Natural killer cell (primary cell): ENCODE data around the gene IKZF5. TPM values are rescaled to one million over a fixed set of nuclear protein-coding genes. Genes with fewer than 3 reads are reported as not detected.
A peak's percentile ranks its signal among the peaks of the same experiment; 100 is the strongest.

Experiments
- ATAC-seq, 3 donors: fragments of 150-1000 bp in 2 of 3; fragments of 200-7000 bp in 1 of 3; cut with Tn5 transposase; 1 replicate in 1 of 3; 2 replicates in 2 of 3; pipeline ENCODE4 v1.10.0; 2021; ENCODE audit warnings: mild to moderate bottlenecking in 2 of 3, moderate library complexity in 2 of 3
- DNase-seq, 2 donors: peaks; one replicate each; pipeline versions ENCODE4 v3.0.0 to v3.0.0-alpha.2; 2013 to 2021; ENCODE audit warnings: mixed read lengths in 1 of 2
- H3K27ac ChIP-seq: one replicate; pipeline ENCODE4 v1.5.1; 2013; ENCODE audit warnings: mild to moderate bottlenecking, low read length
- H3K27me3 ChIP-seq: one replicate; pipeline ENCODE4 v1.6.1; 2013; ENCODE audit warnings: low read length; ENCODE audit not compliant: control insufficient read depth, insufficient read depth
- H3K36me3 ChIP-seq: one replicate; pipeline ENCODE4 v1.6.1; 2013; ENCODE audit warnings: low read length; ENCODE audit not compliant: control insufficient read depth, insufficient read depth
- H3K4me1 ChIP-seq: one replicate; pipeline ENCODE4 v1.6.1; 2013; ENCODE audit warnings: low read length; ENCODE audit not compliant: control insufficient read depth, insufficient read depth
- H3K4me3 ChIP-seq: one replicate; pipeline ENCODE4 v1.5.1; 2013; ENCODE audit warnings: low read length
- H3K9me3 ChIP-seq: one replicate; pipeline ENCODE4 v1.6.1; 2013; ENCODE audit warnings: low read length; ENCODE audit not compliant: control insufficient read depth, insufficient read depth
- H3K27ac Mint-ChIP-seq, 2 donors: one replicate each; pipeline ENCODE4 v1.8.0; 2022; ENCODE audit warnings: mild to moderate bottlenecking in 2 of 2, mixed read lengths in 2 of 2, moderate library complexity in 1 of 2
- H3K27me3 Mint-ChIP-seq, 2 donors: one replicate each; pipeline ENCODE4 v1.8.0; 2022; ENCODE audit warnings: low read depth in 2 of 2, mixed read lengths in 2 of 2
- H3K36me3 Mint-ChIP-seq: one replicate; pipeline ENCODE4 v1.8.0; 2022; ENCODE audit warnings: mixed read lengths
- H3K4me1 Mint-ChIP-seq, 2 donors: one replicate each; pipeline ENCODE4 v1.8.0; 2022; ENCODE audit warnings: mixed read lengths in 2 of 2
- H3K4me3 Mint-ChIP-seq: one replicate; pipeline ENCODE4 v1.8.0; 2022; ENCODE audit warnings: mild to moderate bottlenecking, moderate library complexity, mixed read lengths
- H3K9me3 Mint-ChIP-seq, 2 donors: one replicate each; pipeline ENCODE4 v1.8.0; 2022; ENCODE audit warnings: mixed read lengths in 2 of 2
- CTCF ChIP-seq: fragments of 200-600 bp; IDR thresholded peaks from one replicate; pipeline ENCODE4 v1.8.0; 2022; ENCODE audit warnings: antibody characterized with exemption
- WGBS: methylation state at CpG from one replicate; pipeline ENCODE4 v1.1.7; 2013; ENCODE audit warnings: missing lambda C conversion rate; ENCODE audit not compliant: insufficient coverage; 5-methylcytosine and 5-hydroxymethylcytosine counted together
- intact Hi-C: fragments of 100-400 bp; cut with micrococcal nuclease; formaldehyde crosslinking; loops from one replicate; pipeline ENCODE4 v1.14.2; 2022
- total RNA-seq, 4 donors: library from RNA; stranded (reverse); fragments of 120-200 nt in 1 of 4; gene quantifications; one replicate each; pipeline versions ENCODE4 v1.2.3 to v1.2.4, GENCODE V29; 2013 to 2022

Gene IKZF5
- total RNA-seq, 3 donors from 2014 or later (not counting 1 experiment from before 2014, with no cell fraction given), result 40.3 to 65.0 (median 51.8) TPM

GRCh38 chr10:122990278-122990677, 18.3 kb downstream of the IKZF5 start:
- H3K36me3 ChIP-seq, result peaks cover 33% of the 10 kb centered on the region
- H3K9me3 ChIP-seq, result no peaks in the 10 kb centered on the region
- no peak for TF ChIP-seq CTCF
- H3K4me3 ChIP-seq, result no peak overlapping the region
- ATAC-seq (no peak), DNase-seq (no peak)
- Mint-ChIP-seq H3K9me3 (no peaks in the 10 kb centered on the region), H3K4me1 (no peaks in the 10 kb centered on the region), H3K4me3 (no peak overlapping the region), H3K27me3 (no peaks in the 10 kb centered on the region), H3K27ac (peak overlapping the region; percentile 10 to 49), H3K36me3 (peaks cover 5% of the 10 kb centered on the region)
- intact Hi-C loops, result no loop called here
- no peak overlapping the region for H3K27ac ChIP-seq
- H3K27me3 ChIP-seq, result no peaks in the 10 kb centered on the region
- WGBS, result 87% methylated on average over 4 of the region's 5 CpGs
- no peaks in the 10 kb centered on the region for H3K4me1 ChIP-seq

GRCh38 chr10:122988501-122988900, 20.1 kb downstream of the IKZF5 start:
- Mint-ChIP-seq H3K4me1 (no peaks in the 10 kb centered on the region), H3K27me3 (no peaks in the 10 kb centered on the region), H3K27ac (no peak overlapping the region), H3K9me3 (no peaks in the 10 kb centered on the region), H3K36me3 (peaks cover 5% of the 10 kb centered on the region), H3K4me3 (no peak overlapping the region)
- intact Hi-C loops, result no loop called here
- no peak for TF ChIP-seq CTCF
- H3K4me3 ChIP-seq, result no peak overlapping the region
- no peaks in the 10 kb centered on the region for H3K9me3 ChIP-seq
- WGBS, result no CpG with 5 or more reads among the region's 2 CpGs
- no peak for DNase-seq
- peaks cover 17% of the 10 kb centered on the region for H3K36me3 ChIP-seq
- no peak overlapping the region for H3K27ac ChIP-seq
- ATAC-seq, result no peak
- no peaks in the 10 kb centered on the region for H3K4me1 ChIP-seq
- no peaks in the 10 kb centered on the region for H3K27me3 ChIP-seq

- Histone ChIP-seq H3K36me3 (peaks cover 2% of the 10 kb centered on the region), H3K4me1 (no peaks in the 10 kb centered on the region), H3K9me3 (no peaks in the 10 kb centered on the region), H3K4me3 (no peak overlapping the region), H3K27me3 (no peaks in the 10 kb centered on the region), H3K27ac (no peak overlapping the region)
- no peak for TF ChIP-seq CTCF
- Mint-ChIP-seq H3K27ac (no peak overlapping the region), H3K9me3 (no peaks in the 10 kb centered on the region), H3K4me1 (peaks cover 1% of the 10 kb centered on the region in 2 donors), H3K36me3 (peaks cover 5% of the 10 kb centered on the region), H3K4me3 (no peak overlapping the region), H3K27me3 (no peaks in the 10 kb centered on the region)
- WGBS, result 97% methylated on average over 5 of the region's 6 CpGs
- intact Hi-C loops, result no loop called here
- DNase-seq (no peak), ATAC-seq (no peak)
Observed at GRCh38 chr10:122986335-122986734, 22.3 kb downstream of the IKZF5 start.

- peaks cover 1% of the 10 kb centered on the region for H3K36me3 ChIP-seq
- intact Hi-C loops, result no loop called here
- H3K36me3 Mint-ChIP-seq, result peaks cover 5% of the 10 kb centered on the region
- H3K27me3 Mint-ChIP-seq, result no peaks in the 10 kb centered on the region
- WGBS, result 96% methylated on average over 2 of the region's 2 CpGs
- no peak for TF ChIP-seq CTCF
- no peak for DNase-seq
- no peak overlapping the region for H3K27ac Mint-ChIP-seq
- H3K27ac ChIP-seq, result no peak overlapping the region
- peaks cover 8% of the 10 kb centered on the region for H3K4me1 ChIP-seq
- no peaks in the 10 kb centered on the region for H3K9me3 ChIP-seq
- H3K4me3 ChIP-seq, result no peak overlapping the region
- peaks cover 14 to 17% of the 10 kb centered on the region in 2 donors for H3K4me1 Mint-ChIP-seq
- no peak for ATAC-seq
- no peaks in the 10 kb centered on the region for H3K9me3 Mint-ChIP-seq
- H3K27me3 ChIP-seq, result no peaks in the 10 kb centered on the region
- H3K4me3 Mint-ChIP-seq, result no peak overlapping the region
Observed at GRCh38 chr10:122984708-122985107, 23.9 kb downstream of the IKZF5 start.
